Smooth muscle cell (in vitro differentiated cells): Measurements from ENCODE around the gene SPTBN4. TPM values are rescaled to one million over a fixed set of nuclear protein-coding genes. Genes with fewer than 3 reads are reported as not detected.

Experiments
- DNase-seq: peaks from one replicate; lab custom pipeline; 2025; ENCODE audit not compliant: unreplicated experiment; lab: John Stamatoyannopoulos, UW
- H2AFZ ChIP-seq: fragments of 200-600 bp; sonication (generic); 2 replicates; pipeline ENCODE4 v1.6.0; 2016; ENCODE audit warnings: antibody characterized with exemption, low read depth, mild to moderate bottlenecking
- H3F3A ChIP-seq: fragments of 200-600 bp; sonication (generic); 2 replicates; pipeline ENCODE4 v1.6.0; 2017; ENCODE audit warnings: antibody characterized with exemption, low read depth
- H3K27ac ChIP-seq: fragments of 200-600 bp; sonication (generic); 2 replicates; pipeline ENCODE4 v1.5.1; 2016; ENCODE audit warnings: low read depth, mild to moderate bottlenecking
- H3K27me3 ChIP-seq: fragments of 200-600 bp; sonication (generic); 2 replicates; pipeline ENCODE4 v1.6.1; 2016; ENCODE audit warnings: low read depth, mild to moderate bottlenecking
- H3K36me3 ChIP-seq: fragments of 200-600 bp; sonication (generic); 2 replicates; pipeline ENCODE4 v1.5.1; 2016; ENCODE audit warnings: low read depth
- H3K4me1 ChIP-seq: fragments of 200-600 bp; sonication (generic); 2 replicates; pipeline ENCODE4 v1.5.1; 2016; ENCODE audit warnings: low read depth
- H3K4me2 ChIP-seq: fragments of 200-600 bp; sonication (generic); 2 replicates; pipeline ENCODE4 v1.6.0; 2016; ENCODE audit warnings: mild to moderate bottlenecking
- H3K4me3 ChIP-seq: fragments of 200-600 bp; sonication (generic); 2 replicates; pipeline ENCODE4 v1.5.1; 2016; ENCODE audit warnings: mild to moderate bottlenecking
- H3K79me2 ChIP-seq: fragments of 200-600 bp; sonication (generic); 2 replicates; pipeline ENCODE4 v1.6.0; 2016; ENCODE audit warnings: low read depth, mild to moderate bottlenecking
- H3K9ac ChIP-seq: fragments of 200-600 bp; sonication (generic); 2 replicates; pipeline ENCODE4 v1.6.0; 2016; ENCODE audit warnings: low read depth
- H3K9me3 ChIP-seq: fragments of 200-600 bp; sonication (generic); replicated peaks from 2 replicates; pipeline ENCODE4 v1.5.1; 2016; ENCODE audit warnings: low read depth
- H4K20me1 ChIP-seq: fragments of 200-600 bp; sonication (generic); 2 replicates; pipeline ENCODE4 v1.6.0; 2016; ENCODE audit warnings: low read depth
- CTCF ChIP-seq: fragments of 200-600 bp; sonication (generic); IDR thresholded peaks from 2 replicates; pipeline ENCODE4 v1.5.1; 2017; ENCODE audit warnings: borderline replicate concordance, mild to moderate bottlenecking, antibody characterized with exemption; ENCODE audit not compliant: insufficient read depth, poor library complexity, severe bottlenecking
- whole genome bisulfite sequencing: methylation state at CpG from one replicate; pipeline ENCODE4 v1.1.7; 2016; ENCODE audit warnings: low lambda C conversion rate; 5-methylcytosine and 5-hydroxymethylcytosine counted together
- polyA plus RNA-seq: library from polyadenylated mRNA; unstranded; fragments of >200 nt; fragmentation: Nextera tagmentation; extraction: Ambion mirVana; gene quantifications from 2 replicates; pipeline ENCODE4 v1.2.1, GENCODE V29; 2016
- total RNA-seq: library from RNA; depleted of rRNA; stranded (reverse); fragments of >200 nt; gene quantifications from 2 replicates; pipeline ENCODE4 v1.2.3, GENCODE V29; 2014

Gene SPTBN4
- total and polyA plus RNA-seq, 2 experiments from 2014 or later = 1.0 to 1.2 TPM

GRCh38 chr19:40524655-40525054 lies 57.9 kb downstream of the SPTBN4 start:
- no peaks in the 10 kb centered on the region for H3K9me3 ChIP-seq
- no peak overlapping the region for H2AFZ ChIP-seq
- no peak overlapping the region for H3K9ac ChIP-seq
- H3K4me3 ChIP-seq = no peak overlapping the region
- no peak overlapping the region for H3K4me2 ChIP-seq
- H3F3A ChIP-seq = no peaks in the 10 kb centered on the region
- WGBS = 87% methylated on average over 3 of the region's 3 CpGs
- no peak for DNase-seq
- no peak overlapping the region for H3K27ac ChIP-seq
- no peaks in the 10 kb centered on the region for H4K20me1 ChIP-seq
- TF ChIP-seq CTCF = no peak
- H3K36me3 ChIP-seq = no peaks in the 10 kb centered on the region
- H3K4me1 ChIP-seq = no peaks in the 10 kb centered on the region
- no peaks in the 10 kb centered on the region for H3K79me2 ChIP-seq
- peaks cover 15% of the 10 kb centered on the region for H3K27me3 ChIP-seq

GRCh38 chr19:40525234-40526051 lies 58.6 kb downstream of the SPTBN4 start:
- no peak overlapping the region for H3K27ac ChIP-seq
- H3F3A ChIP-seq = no peaks in the 10 kb centered on the region
- H2AFZ ChIP-seq = no peak overlapping the region
- H4K20me1 ChIP-seq = no peaks in the 10 kb centered on the region
- 75% methylated on average over 12 of the region's 12 CpGs for WGBS
- no peak for DNase-seq
- H3K4me1 ChIP-seq = no peaks in the 10 kb centered on the region
- H3K27me3 ChIP-seq = peaks cover 7% of the 10 kb centered on the region
- TF ChIP-seq CTCF = no peak
- H3K9ac ChIP-seq = no peak overlapping the region
- no peak overlapping the region for H3K4me2 ChIP-seq
- no peaks in the 10 kb centered on the region for H3K36me3 ChIP-seq
- no peak overlapping the region for H3K4me3 ChIP-seq
- no peaks in the 10 kb centered on the region for H3K9me3 ChIP-seq
- no peaks in the 10 kb centered on the region for H3K79me2 ChIP-seq

GRCh38 chr19:40528078-40528477 lies 61.3 kb downstream of the SPTBN4 start:
- no peaks in the 10 kb centered on the region for H4K20me1 ChIP-seq
- no peaks in the 10 kb centered on the region for H3K36me3 ChIP-seq
- H3K9ac ChIP-seq = no peak overlapping the region
- no peak for DNase-seq
- H3K4me3 ChIP-seq = no peak overlapping the region
- no peaks in the 10 kb centered on the region for H3K27me3 ChIP-seq
- H3K9me3 ChIP-seq = no peaks in the 10 kb centered on the region
- H3K79me2 ChIP-seq = no peaks in the 10 kb centered on the region
- no peaks in the 10 kb centered on the region for H3K4me1 ChIP-seq
- H3F3A ChIP-seq = no peaks in the 10 kb centered on the region
- WGBS = 95% methylated on average over 6 of the region's 6 CpGs
- H3K27ac ChIP-seq = no peak overlapping the region
- H3K4me2 ChIP-seq = no peak overlapping the region
- no peak for TF ChIP-seq CTCF
- peak overlapping the region; percentile 37 for H2AFZ ChIP-seq
